Posterior cingulate gyrus (tissue), 11 donors: ENCODE measurements around the gene ARHGEF10L.

ENCODE experiments used
- DNase-seq, 10 donors: peaks; one replicate each; pipeline versions ENCODE4 v3.0.0 to v3.0.0-alpha.2; 2020 to 2021; ENCODE audit warnings: mixed read lengths in 3 of 10
- intact Hi-C: fragments of 100-400 bp; cut with DNase I; formaldehyde crosslinking; loops from one replicate; pipeline ENCODE4 v1.15.1; 2023

Gene ARHGEF10L

GRCh38 chr1:17546946-17547670, 7.6 kb downstream of the ARHGEF10L start:
- intact Hi-C loops: no loop called here
- no peak for DNase-seq

- DNase-seq: no peak
- intact Hi-C loops: no loop called here
Measured at GRCh38 chr1:17549384-17549783, 9.9 kb downstream of the ARHGEF10L start.

- no peak for DNase-seq
Measured at GRCh38 chr1:17550729-17551584, 11.5 kb downstream of the ARHGEF10L start.

GRCh38 chr1:17551755-17552234, 12.3 kb downstream of the ARHGEF10L start:
- no peak for DNase-seq

More at GRCh38 chr1:17550729-17551584, 11.5 kb downstream of the ARHGEF10L start:
- intact Hi-C loops: no loop called here

GRCh38 chr1:17553975-17554700, 14.6 kb downstream of the ARHGEF10L start:
- DNase-seq: no peak
- intact Hi-C loops: no loop called here

More at GRCh38 chr1:17551755-17552234, 12.3 kb downstream of the ARHGEF10L start:
- intact Hi-C loops: no loop called here

GRCh38 chr1:17554954-17555353, 15.5 kb downstream of the ARHGEF10L start:
- intact Hi-C loops: no loop called here
- DNase-seq: no peak

GRCh38 chr1:17557986-17558385, 18.5 kb downstream of the ARHGEF10L start:
- intact Hi-C loops: no loop called here

GRCh38 chr1:17558541-17558940, 19.0 kb downstream of the ARHGEF10L start:
- intact Hi-C loops: no loop called here
- no peak for DNase-seq

More at GRCh38 chr1:17557986-17558385, 18.5 kb downstream of the ARHGEF10L start:
- no peak for DNase-seq

- no peak for DNase-seq
Measured at GRCh38 chr1:17558954-17559614, 19.6 kb downstream of the ARHGEF10L start.

GRCh38 chr1:17559615-17560419, 20.3 kb downstream of the ARHGEF10L start:
- intact Hi-C loops: no loop called here
- DNase-seq: no peak

More at GRCh38 chr1:17558954-17559614, 19.6 kb downstream of the ARHGEF10L start:
- intact Hi-C loops: no loop called here

- DNase-seq: no peak
- intact Hi-C loops: no loop called here
Measured at GRCh38 chr1:17561247-17561548, 21.7 kb downstream of the ARHGEF10L start.

- intact Hi-C loops: no loop called here
- DNase-seq: no peak
Measured at GRCh38 chr1:17561561-17561985, 22.1 kb downstream of the ARHGEF10L start.

- intact Hi-C loops: no loop called here
- DNase-seq: no peak
Measured at GRCh38 chr1:17562375-17562774, 22.9 kb downstream of the ARHGEF10L start.

- DNase-seq: peak in 1 of 10 donors; percentile 89
- intact Hi-C loops: no loop called here
Measured at GRCh38 chr1:17563494-17564281, 24.2 kb downstream of the ARHGEF10L start.

- no peak for DNase-seq
- intact Hi-C loops: no loop called here
Measured at GRCh38 chr1:17564458-17565393, 25.2 kb downstream of the ARHGEF10L start.

GRCh38 chr1:17565461-17566252, 26.2 kb downstream of the ARHGEF10L start:
- intact Hi-C loops: no loop called here
- peak in 1 of 10 donors; percentile 23 for DNase-seq

- intact Hi-C loops: no loop called here
- no peak for DNase-seq
Measured at GRCh38 chr1:17566417-17566816, 26.9 kb downstream of the ARHGEF10L start.
